IPS DF 6.9 (cell line): ENCODE measurements around the gene USP40.

Experiments used
- DNase-seq: peaks from one replicate; pipeline ENCODE4 v3.0.0-alpha.2; 2013; ENCODE audit warnings: low read depth, low spot score
- H3K27ac ChIP-seq: one replicate; pipeline ENCODE4 v1.5.1; 2013; ENCODE audit warnings: low read length, control low read depth
- H3K27me3 ChIP-seq: 2 replicates; pipeline ENCODE4 v1.6.1; 2013; ENCODE audit warnings: mild to moderate bottlenecking, low read length; ENCODE audit not compliant: control insufficient read depth, insufficient read depth
- H3K36me3 ChIP-seq: 2 replicates; pipeline ENCODE4 v1.6.1; 2013; ENCODE audit warnings: low read length; ENCODE audit not compliant: control insufficient read depth, insufficient read depth
- H3K4me1 ChIP-seq: 2 replicates; pipeline ENCODE4 v1.6.1; 2013; ENCODE audit warnings: low read length; ENCODE audit not compliant: control insufficient read depth, insufficient read depth
- H3K4me3 ChIP-seq: 2 replicates; pipeline ENCODE4 v1.5.1; 2013; ENCODE audit warnings: mild to moderate bottlenecking, low read length
- H3K9me3 ChIP-seq: 2 replicates; pipeline ENCODE4 v1.6.1; 2013; ENCODE audit warnings: low read length, inconsistent platforms; ENCODE audit not compliant: control insufficient read depth, insufficient read depth
- WGBS: extraction: QIAGEN DNeasy Blood & Tissue Kit; methylation state at CpG from one replicate; pipeline ENCODE4 v1.1.7; 2013; ENCODE audit warnings: mixed read lengths, missing lambda C conversion rate; ENCODE audit not compliant: insufficient read length, insufficient coverage; 5-methylcytosine and 5-hydroxymethylcytosine counted together

The USP40 gene

GRCh38 chr2:233498126-233498525, 68.5 kb downstream of the USP40 start:
- H3K27ac ChIP-seq: no peak overlapping the region
- WGBS: no CpG with 5 or more reads among the region's 2 CpGs
- no peaks in the 10 kb centered on the region for H3K27me3 ChIP-seq
- H3K4me1 ChIP-seq: no peaks in the 10 kb centered on the region
- H3K4me3 ChIP-seq: no peak overlapping the region
- H3K9me3 ChIP-seq: no peaks in the 10 kb centered on the region
- no peak for DNase-seq
- no peaks in the 10 kb centered on the region for H3K36me3 ChIP-seq

GRCh38 chr2:233497692-233498091, 68.9 kb downstream of the USP40 start:
- Histone ChIP-seq H3K4me1 (no peaks in the 10 kb centered on the region), H3K36me3 (no peaks in the 10 kb centered on the region), H3K4me3 (no peak overlapping the region), H3K9me3 (no peaks in the 10 kb centered on the region), H3K27ac (no peak overlapping the region), H3K27me3 (no peaks in the 10 kb centered on the region)
- no CpG with 5 or more reads among the region's 2 CpGs for WGBS
- DNase-seq: no peak

GRCh38 chr2:233495503-233496496, 70.8 kb downstream of the USP40 start:
- Histone ChIP-seq H3K9me3 (no peaks in the 10 kb centered on the region), H3K4me1 (no peaks in the 10 kb centered on the region), H3K4me3 (no peak overlapping the region), H3K27me3 (no peaks in the 10 kb centered on the region), H3K27ac (no peak overlapping the region), H3K36me3 (no peaks in the 10 kb centered on the region)
- no peak for DNase-seq
- no CpG with 5 or more reads among the region's 10 CpGs for WGBS

- Histone ChIP-seq H3K4me3 (no peak overlapping the region), H3K27me3 (no peaks in the 10 kb centered on the region), H3K27ac (no peak overlapping the region), H3K36me3 (no peaks in the 10 kb centered on the region), H3K4me1 (no peaks in the 10 kb centered on the region), H3K9me3 (no peaks in the 10 kb centered on the region)
- DNase-seq: no peak
- no CpG with 5 or more reads among the region's 4 CpGs for WGBS
Observed at GRCh38 chr2:233492751-233493150, 73.8 kb downstream of the USP40 start.

- Histone ChIP-seq H3K36me3 (no peaks in the 10 kb centered on the region), H3K27me3 (no peaks in the 10 kb centered on the region), H3K27ac (no peak overlapping the region), H3K4me1 (no peaks in the 10 kb centered on the region), H3K9me3 (no peaks in the 10 kb centered on the region), H3K4me3 (no peak overlapping the region)
- WGBS: no CpG with 5 or more reads among the region's 4 CpGs
- no peak for DNase-seq
Observed at GRCh38 chr2:233492078-233492477, 74.5 kb downstream of the USP40 start.

- Histone ChIP-seq H3K27ac (no peak overlapping the region), H3K36me3 (no peaks in the 10 kb centered on the region), H3K9me3 (no peaks in the 10 kb centered on the region), H3K4me3 (no peak overlapping the region), H3K4me1 (no peaks in the 10 kb centered on the region), H3K27me3 (no peaks in the 10 kb centered on the region)
- no CpG with 5 or more reads among the region's 3 CpGs for WGBS
- no peak for DNase-seq
Observed at GRCh38 chr2:233491326-233491725, 75.3 kb downstream of the USP40 start.

- no peak overlapping the region for H3K27ac ChIP-seq
- no peak overlapping the region for H3K4me3 ChIP-seq
- H3K9me3 ChIP-seq: no peaks in the 10 kb centered on the region
- no peaks in the 10 kb centered on the region for H3K4me1 ChIP-seq
- H3K36me3 ChIP-seq: no peaks in the 10 kb centered on the region
- WGBS: no CpG with 5 or more reads among the region's 7 CpGs
- no peaks in the 10 kb centered on the region for H3K27me3 ChIP-seq
- DNase-seq: no peak
Observed at GRCh38 chr2:233490831-233491230, 75.8 kb downstream of the USP40 start.

- no peaks in the 10 kb centered on the region for H3K27me3 ChIP-seq
- WGBS: no CpG with 5 or more reads among the region's 6 CpGs
- DNase-seq: no peak
- H3K4me1 ChIP-seq: no peaks in the 10 kb centered on the region
- no peaks in the 10 kb centered on the region for H3K9me3 ChIP-seq
- H3K27ac ChIP-seq: no peak overlapping the region
- H3K36me3 ChIP-seq: no peaks in the 10 kb centered on the region
- H3K4me3 ChIP-seq: no peak overlapping the region
Observed at GRCh38 chr2:233489666-233490065, 76.9 kb downstream of the USP40 start.

GRCh38 chr2:233489143-233489542, 77.4 kb downstream of the USP40 start:
- DNase-seq: no peak
- WGBS: no CpG with 5 or more reads among the region's 10 CpGs
- no peak overlapping the region for H3K27ac ChIP-seq
- no peaks in the 10 kb centered on the region for H3K27me3 ChIP-seq
- no peaks in the 10 kb centered on the region for H3K9me3 ChIP-seq
- no peaks in the 10 kb centered on the region for H3K36me3 ChIP-seq
- no peaks in the 10 kb centered on the region for H3K4me1 ChIP-seq
- no peak overlapping the region for H3K4me3 ChIP-seq

- no peak for DNase-seq
- Histone ChIP-seq H3K4me1 (no peaks in the 10 kb centered on the region), H3K4me3 (no peak overlapping the region), H3K36me3 (no peaks in the 10 kb centered on the region), H3K27ac (no peak overlapping the region), H3K27me3 (no peaks in the 10 kb centered on the region), H3K9me3 (no peaks in the 10 kb centered on the region)
- no CpG with 5 or more reads among the region's 9 CpGs for WGBS
Observed at GRCh38 chr2:233487748-233488345, 78.7 kb downstream of the USP40 start.
